OCI-LY1 (cell line): ENCODE data around the gene SETD1A.

Experiments used
- EZH2 ChIP-seq: fragments of 200-600 bp; sonication (generic), shearing (Covaris generic); IDR thresholded peaks from 2 replicates; pipeline ENCODE4 v1.8.0; 2017; ENCODE audit warnings: borderline replicate concordance, mixed run types, mild to moderate bottlenecking, antibody characterized with exemption, low read length, moderate library complexity, mixed read lengths
- TF ChIP-seq, protein P1 (sequence below): fragments of 200-600 bp; sonication (generic), shearing (Covaris generic); IDR thresholded peaks from 2 replicates; pipeline ENCODE4 v1.5.1; 2017; ENCODE audit warnings: mild to moderate bottlenecking, antibody characterized with exemption, low read length, moderate library complexity, mixed read lengths

DNA sequence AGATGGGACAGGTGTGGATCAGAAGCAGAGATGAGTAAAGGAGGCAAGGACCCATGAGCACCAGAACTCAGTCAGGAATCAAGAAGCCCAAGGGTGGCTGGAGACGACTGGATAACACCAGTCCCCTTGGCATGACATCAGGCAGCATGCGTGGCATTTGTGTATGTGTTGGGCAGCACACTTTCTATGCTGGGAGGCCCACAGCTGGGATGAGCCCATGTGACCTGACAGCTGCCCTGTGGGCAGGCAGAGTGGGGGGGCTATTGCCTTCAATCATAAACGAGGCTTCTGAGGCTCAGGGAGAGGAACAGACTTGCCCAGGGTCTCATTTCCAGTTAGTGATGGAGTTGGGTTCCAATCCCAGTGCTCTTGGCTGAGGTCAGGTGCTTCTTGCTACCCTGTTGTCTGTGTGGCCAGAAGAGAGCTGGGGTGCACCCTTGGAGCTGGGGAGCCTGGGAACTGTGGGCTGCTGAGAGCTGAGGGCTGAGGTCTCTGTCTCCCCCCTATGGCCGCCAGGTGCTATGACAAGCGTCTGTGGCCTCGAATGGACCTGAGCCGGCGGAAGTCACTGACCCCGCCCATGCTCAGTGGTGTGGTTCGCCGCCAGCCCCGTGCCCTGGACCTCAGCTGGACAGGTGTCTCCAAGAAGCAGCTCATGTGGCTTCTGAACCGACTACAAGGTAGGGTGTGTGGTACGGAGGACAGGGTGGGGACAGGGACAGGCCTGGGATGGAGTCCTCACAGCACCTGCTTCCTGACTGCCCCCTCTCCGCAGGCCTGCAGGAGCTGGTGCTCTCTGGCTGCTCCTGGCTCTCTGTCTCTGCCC is 15.7 kb upstream of the SETD1A start:
- TF ChIP-seq, protein P1, sequence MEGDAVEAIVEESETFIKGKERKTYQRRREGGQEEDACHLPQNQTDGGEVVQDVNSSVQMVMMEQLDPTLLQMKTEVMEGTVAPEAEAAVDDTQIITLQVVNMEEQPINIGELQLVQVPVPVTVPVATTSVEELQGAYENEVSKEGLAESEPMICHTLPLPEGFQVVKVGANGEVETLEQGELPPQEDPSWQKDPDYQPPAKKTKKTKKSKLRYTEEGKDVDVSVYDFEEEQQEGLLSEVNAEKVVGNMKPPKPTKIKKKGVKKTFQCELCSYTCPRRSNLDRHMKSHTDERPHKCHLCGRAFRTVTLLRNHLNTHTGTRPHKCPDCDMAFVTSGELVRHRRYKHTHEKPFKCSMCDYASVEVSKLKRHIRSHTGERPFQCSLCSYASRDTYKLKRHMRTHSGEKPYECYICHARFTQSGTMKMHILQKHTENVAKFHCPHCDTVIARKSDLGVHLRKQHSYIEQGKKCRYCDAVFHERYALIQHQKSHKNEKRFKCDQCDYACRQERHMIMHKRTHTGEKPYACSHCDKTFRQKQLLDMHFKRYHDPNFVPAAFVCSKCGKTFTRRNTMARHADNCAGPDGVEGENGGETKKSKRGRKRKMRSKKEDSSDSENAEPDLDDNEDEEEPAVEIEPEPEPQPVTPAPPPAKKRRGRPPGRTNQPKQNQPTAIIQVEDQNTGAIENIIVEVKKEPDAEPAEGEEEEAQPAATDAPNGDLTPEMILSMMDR = peak; percentile 93
- no peak for TF ChIP-seq EZH2
